Fibroblast of lung (primary cell): ENCODE results near the gene PHC1. TPM values are rescaled to one million over a fixed set of nuclear protein-coding genes. Genes with fewer than 3 reads are reported as not detected.

Experiments
- DNase-seq, 2 donors: peaks; one replicate each; pipeline versions ENCODE4 v3.0.0 to v3.0.0-alpha.2; 2010; ENCODE audit warnings: low read depth in 2 of 2
- H2AFZ ChIP-seq: 2 replicates; pipeline ENCODE4 v1.5.1; 2012; ENCODE audit warnings: low read length, control low read depth, inconsistent platforms
- H3K27ac ChIP-seq: 2 replicates; pipeline ENCODE4 v1.5.1; 2011; ENCODE audit warnings: low read length, control low read depth; ENCODE audit not compliant: insufficient read depth
- H3K27me3 ChIP-seq: 2 replicates; pipeline ENCODE4 v1.5.1; 2011; ENCODE audit warnings: mild to moderate bottlenecking, low read length; ENCODE audit not compliant: control insufficient read depth, insufficient read depth
- H3K36me3 ChIP-seq: 2 replicates; pipeline ENCODE4 v1.5.1; 2011; ENCODE audit warnings: low read length; ENCODE audit not compliant: control insufficient read depth, insufficient read depth
- H3K4me1 ChIP-seq: 2 replicates; pipeline ENCODE4 v1.5.1; 2011; ENCODE audit warnings: low read length; ENCODE audit not compliant: control insufficient read depth, insufficient read depth; ENCODE audit errors: extremely low read depth
- H3K4me2 ChIP-seq: 2 replicates; pipeline ENCODE4 v1.5.1; 2011; ENCODE audit warnings: low read length, control low read depth; ENCODE audit not compliant: insufficient read depth; ENCODE audit errors: extremely low read depth
- H3K4me3 ChIP-seq, 4 experiments: fragments of 200-600 bp in 1 of 4; sonication (generic) in 1 of 4; replicated peaks in 1 of 4; 2 replicates each; pipeline ENCODE4 v1.5.1; 2011 to 2016; ENCODE audit warnings: low read length in 4 of 4, low read depth in 3 of 4, mild to moderate bottlenecking in 3 of 4, control low read depth in 2 of 4, inconsistent platforms in 1 of 4, mixed read lengths in 1 of 4; ENCODE audit not compliant: insufficient read depth in 1 of 4; ENCODE audit errors: control extremely low read depth in 1 of 4
- H3K79me2 ChIP-seq: 2 replicates; pipeline ENCODE4 v1.5.1; 2012; ENCODE audit warnings: mild to moderate bottlenecking, low read length, inconsistent platforms; ENCODE audit not compliant: control insufficient read depth, insufficient read depth
- H3K9ac ChIP-seq: 2 replicates; pipeline ENCODE4 v1.5.1; 2011; ENCODE audit warnings: mild to moderate bottlenecking, low read length, control low read depth; ENCODE audit not compliant: insufficient read depth
- H3K9me3 ChIP-seq: 2 replicates; pipeline ENCODE4 v1.5.1; 2012; ENCODE audit warnings: low read depth, low read length; ENCODE audit not compliant: control insufficient read depth, insufficient read depth
- H4K20me1 ChIP-seq: 2 replicates; pipeline ENCODE4 v1.5.1; 2011; ENCODE audit warnings: low read length; ENCODE audit not compliant: control insufficient read depth, insufficient read depth; ENCODE audit errors: extremely low read depth
- EZH2 ChIP-seq: IDR thresholded peaks from 2 replicates; pipeline ENCODE4 v1.5.1; 2012; ENCODE audit warnings: low read length, control low read depth, mild to moderate bottlenecking; ENCODE audit errors: missing control alignments
- polyA plus RNA-seq, 2 donors: library from polyadenylated mRNA; depleted of rRNA in 1 of 2; stranded (reverse) in 1 of 2; unstranded in 1 of 2; fragments of >200 nt; gene quantifications; 2 replicates each; pipeline ENCODE4 v1.2.1, GENCODE V29; 2011 to 2012; ENCODE audit warnings: missing spikeins in 1 of 2
- total RNA-seq: library from RNA; depleted of rRNA; stranded (reverse); fragments of >200 nt; gene quantifications from 2 replicates; pipeline ENCODE4 v1.2.1, GENCODE V29; 2014
- TF ChIP-seq, protein P1 (sequence below), 2 donors: IDR thresholded peaks in 1 of 2; conservative IDR thresholded peaks in 1 of 2; 1 replicate in 1 of 2; 2 replicates in 1 of 2; pipeline ENCODE4 v1.5.1; 2011 to 2012; ENCODE audit warnings: low read length in 2 of 2, control low read depth in 1 of 2, inconsistent platforms in 1 of 2, low read depth in 1 of 2, mild to moderate bottlenecking in 1 of 2

Gene PHC1
- total and polyA plus RNA-seq, 2 donors (not counting 1 experiment from before 2014, with no cell fraction given), result 15.2 to 21.4 TPM

GRCh38 chr12:8943565-8944186 lies 29.4 kb downstream of the PHC1 start:
- no peak overlapping the region for H2AFZ ChIP-seq
- no peak overlapping the region for H3K27ac ChIP-seq
- no peak overlapping the region for H3K9ac ChIP-seq
- H3K79me2 ChIP-seq, result peaks cover 31% of the 10 kb centered on the region
- H3K4me3 ChIP-seq, result no peak overlapping the region
- H3K4me1 ChIP-seq, result no peaks in the 10 kb centered on the region
- TF ChIP-seq, protein P1, sequence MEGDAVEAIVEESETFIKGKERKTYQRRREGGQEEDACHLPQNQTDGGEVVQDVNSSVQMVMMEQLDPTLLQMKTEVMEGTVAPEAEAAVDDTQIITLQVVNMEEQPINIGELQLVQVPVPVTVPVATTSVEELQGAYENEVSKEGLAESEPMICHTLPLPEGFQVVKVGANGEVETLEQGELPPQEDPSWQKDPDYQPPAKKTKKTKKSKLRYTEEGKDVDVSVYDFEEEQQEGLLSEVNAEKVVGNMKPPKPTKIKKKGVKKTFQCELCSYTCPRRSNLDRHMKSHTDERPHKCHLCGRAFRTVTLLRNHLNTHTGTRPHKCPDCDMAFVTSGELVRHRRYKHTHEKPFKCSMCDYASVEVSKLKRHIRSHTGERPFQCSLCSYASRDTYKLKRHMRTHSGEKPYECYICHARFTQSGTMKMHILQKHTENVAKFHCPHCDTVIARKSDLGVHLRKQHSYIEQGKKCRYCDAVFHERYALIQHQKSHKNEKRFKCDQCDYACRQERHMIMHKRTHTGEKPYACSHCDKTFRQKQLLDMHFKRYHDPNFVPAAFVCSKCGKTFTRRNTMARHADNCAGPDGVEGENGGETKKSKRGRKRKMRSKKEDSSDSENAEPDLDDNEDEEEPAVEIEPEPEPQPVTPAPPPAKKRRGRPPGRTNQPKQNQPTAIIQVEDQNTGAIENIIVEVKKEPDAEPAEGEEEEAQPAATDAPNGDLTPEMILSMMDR (conservative IDR thresholded peaks at IDR 0.05 in 1 of 2, IDR thresholded peaks at IDR 0.05 in 1 of 2; ENCODE audit: low read depth in 1 of 2, low read length in 2 of 2), result no peak
- TF ChIP-seq EZH2, result no peak
- no peak overlapping the region for H3K4me2 ChIP-seq
- H3K27me3 ChIP-seq, result no peaks in the 10 kb centered on the region
- H3K36me3 ChIP-seq, result peaks cover 21% of the 10 kb centered on the region
- no peaks in the 10 kb centered on the region for H3K9me3 ChIP-seq
- DNase-seq, result no peak
- no peaks in the 10 kb centered on the region for H4K20me1 ChIP-seq

DNA sequence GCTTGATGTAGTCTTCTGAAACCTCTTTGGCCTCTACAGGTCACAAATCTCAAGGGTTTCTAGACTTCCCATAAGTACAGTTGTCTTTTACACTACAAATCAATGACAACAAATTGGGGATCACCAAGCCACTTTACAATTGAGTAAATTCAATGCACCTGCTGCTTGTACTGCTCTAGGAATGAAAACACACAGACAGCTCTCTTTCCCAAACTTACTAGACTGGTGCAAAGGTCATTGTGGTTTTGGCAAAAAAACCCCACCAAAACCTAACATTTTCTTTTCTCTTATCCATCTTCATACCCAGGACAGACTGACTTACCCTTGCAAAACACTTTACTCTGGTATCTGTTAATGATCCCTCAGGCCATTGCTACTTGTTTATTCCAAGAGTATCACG lies 32.4 kb downstream of the PHC1 start:
- H3K79me2 ChIP-seq, result peaks cover 38% of the 10 kb centered on the region

DNA sequence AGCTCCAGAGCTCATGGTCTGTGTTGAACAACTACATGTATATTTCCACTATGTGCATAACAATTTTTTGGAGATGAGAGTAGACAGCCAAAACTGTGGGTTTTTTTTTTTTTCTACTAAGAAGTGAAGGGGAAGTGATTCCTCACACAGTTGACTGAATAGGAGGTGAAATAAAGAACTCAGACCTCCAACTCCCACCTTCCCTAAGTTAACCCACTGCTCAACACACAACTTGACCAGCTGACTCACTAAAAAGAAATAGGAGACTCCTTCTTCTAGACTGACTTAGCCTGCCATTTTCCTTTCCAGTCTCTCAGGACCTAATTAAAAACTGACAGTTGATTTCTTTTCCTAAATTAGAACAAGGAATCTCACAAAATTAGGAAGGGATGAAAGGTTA lies 33.4 kb downstream of the PHC1 start:
- Histone ChIP-seq H3K4me2 (peak overlapping the region; percentile 96), H3K9me3 (no peaks in the 10 kb centered on the region)
- DNase-seq, result no peak

More for the DNA sequence above, 32.4 kb downstream of the PHC1 start:
- no peaks in the 10 kb centered on the region for H3K9me3 ChIP-seq
- no peak overlapping the region for H3K4me2 ChIP-seq
- DNase-seq, result no peak
- no peak overlapping the region for H3K27ac ChIP-seq
- H3K4me3 ChIP-seq, result no peak overlapping the region
- no peak overlapping the region for H2AFZ ChIP-seq
- H3K4me1 ChIP-seq, result no peaks in the 10 kb centered on the region
- H3K36me3 ChIP-seq, result peaks cover 19% of the 10 kb centered on the region
- H3K27me3 ChIP-seq, result no peaks in the 10 kb centered on the region
- no peak overlapping the region for H3K9ac ChIP-seq
- no peaks in the 10 kb centered on the region for H4K20me1 ChIP-seq
- TF ChIP-seq, protein P1 (conservative IDR thresholded peaks at IDR 0.05 in 1 of 2, IDR thresholded peaks at IDR 0.05 in 1 of 2; ENCODE audit: low read depth in 1 of 2, low read length in 2 of 2), result no peak
- no peak for TF ChIP-seq EZH2

More for the DNA sequence above, 33.4 kb downstream of the PHC1 start:
- Histone ChIP-seq H3K27me3 (no peaks in the 10 kb centered on the region), H4K20me1 (no peaks in the 10 kb centered on the region), H3K4me3 (peak overlapping the region; percentile 96 to 97 (median 97)), H3K9ac (no peak overlapping the region), H3K36me3 (peaks cover 14% of the 10 kb centered on the region), H3K27ac (no peak overlapping the region), H3K4me1 (no peaks in the 10 kb centered on the region), H3K79me2 (peaks cover 38% of the 10 kb centered on the region), H2AFZ (no peak overlapping the region)
- TF ChIP-seq, protein P1 (conservative IDR thresholded peaks at IDR 0.05 in 1 of 2, IDR thresholded peaks at IDR 0.05 in 1 of 2; ENCODE audit: low read depth in 1 of 2, low read length in 2 of 2), result no peak
- no peak for TF ChIP-seq EZH2
